Keratinocyte (primary cell): Measurements from ENCODE around the gene SKI. TPM values are rescaled to one million over a fixed set of nuclear protein-coding genes. Genes with fewer than 3 reads are reported as not detected.

Experiments used
- DNase-seq: peaks from one replicate; pipeline ENCODE4 v3.0.0-alpha.2; 2011; ENCODE audit warnings: low read depth, missing footprints, low spot score
- FAIRE-seq: peaks from 2 replicates; lab custom pipeline; 2011; peaks lifted over from hg19 to GRCh38; lab: Jason Lieb, UNC
- H2AFZ ChIP-seq: 2 replicates; pipeline ENCODE4 v1.6.0; 2012; ENCODE audit warnings: low read length, control low read depth, inconsistent platforms; ENCODE audit not compliant: control insufficient read depth
- H3K27ac ChIP-seq: 2 replicates; pipeline ENCODE4 v1.5.1; 2011; ENCODE audit warnings: low read length; ENCODE audit not compliant: control insufficient read depth, insufficient read depth
- H3K27me3 ChIP-seq: 3 replicates; pipeline ENCODE4 v1.6.0; 2011; ENCODE audit warnings: low read length; ENCODE audit not compliant: control insufficient read depth, insufficient read depth; ENCODE audit errors: extremely low read depth
- H3K36me3 ChIP-seq, 2 experiments: 2 replicates in 1 of 2; 3 replicates in 1 of 2; pipeline ENCODE4 v1.5.1; 2011; ENCODE audit warnings: low read length in 2 of 2, mild to moderate bottlenecking in 1 of 2; ENCODE audit not compliant: control insufficient read depth in 2 of 2, insufficient read depth in 2 of 2; ENCODE audit errors: extremely low read depth in 1 of 2
- H3K4me1 ChIP-seq: 3 replicates; pipeline ENCODE4 v1.5.1; 2011; ENCODE audit warnings: low read length; ENCODE audit not compliant: control insufficient read depth, insufficient read depth; ENCODE audit errors: extremely low read depth
- H3K4me2 ChIP-seq: 3 replicates; pipeline ENCODE4 v1.6.0; 2011; ENCODE audit warnings: low read depth, low read length; ENCODE audit not compliant: control insufficient read depth, insufficient read depth; ENCODE audit errors: extremely low read depth
- H3K4me3 ChIP-seq, 3 experiments: fragments of 200-600 bp in 1 of 3; sonication (generic) in 1 of 3; 2 replicates in 2 of 3; 3 replicates in 1 of 3; pipeline ENCODE4 v1.5.1; 2011 to 2016; ENCODE audit warnings: low read length in 3 of 3, mild to moderate bottlenecking in 3 of 3, control low read depth in 2 of 3, inconsistent platforms in 1 of 3, low read depth in 1 of 3, mixed read lengths in 1 of 3, mixed run types in 1 of 3, moderate library complexity in 1 of 3; ENCODE audit not compliant: control insufficient read depth in 2 of 3, insufficient read depth in 2 of 3; ENCODE audit errors: extremely low read depth in 1 of 3
- H3K79me2 ChIP-seq: 2 replicates; pipeline ENCODE4 v1.6.0; 2012; ENCODE audit warnings: low read length; ENCODE audit not compliant: control insufficient read depth, insufficient read depth
- H3K9ac ChIP-seq: 3 replicates; pipeline ENCODE4 v1.6.0; 2011; ENCODE audit warnings: low read length; ENCODE audit not compliant: control insufficient read depth, insufficient read depth; ENCODE audit errors: extremely low read depth
- H3K9me1 ChIP-seq: 3 replicates; pipeline ENCODE4 v1.6.0; 2011; ENCODE audit warnings: low read length; ENCODE audit not compliant: control insufficient read depth, insufficient read depth; ENCODE audit errors: extremely low read depth
- H3K9me3 ChIP-seq: 2 replicates; pipeline ENCODE4 v1.5.1; 2012; ENCODE audit warnings: low read depth, low read length; ENCODE audit not compliant: control insufficient read depth
- H4K20me1 ChIP-seq: 3 replicates; pipeline ENCODE4 v1.6.0; 2011; ENCODE audit warnings: low read length; ENCODE audit not compliant: control insufficient read depth, insufficient read depth; ENCODE audit errors: extremely low read depth
- CTCF ChIP-seq, 3 experiments: IDR thresholded peaks in 1 of 3; conservative IDR thresholded peaks in 1 of 3; optimal IDR thresholded peaks in 1 of 3; 2 replicates in 2 of 3; 3 replicates in 1 of 3; pipeline versions ENCODE3 to v1.5.1; 2011; ENCODE audit warnings: low read length in 3 of 3, mild to moderate bottlenecking in 3 of 3, moderate library complexity in 2 of 3, control low read depth in 1 of 3, inconsistent platforms in 1 of 3; ENCODE audit not compliant: insufficient read depth in 2 of 3; ENCODE audit errors: extremely low read depth in 1 of 3
- EZH2 ChIP-seq: IDR thresholded peaks from one replicate; pipeline ENCODE4 v1.6.1; 2012; ENCODE audit warnings: inconsistent platforms, mild to moderate bottlenecking, low read length, moderate library complexity
- dilution Hi-C: fragments of 300-500 bp; cut with MboI; formaldehyde crosslinking; loops from one replicate; pipeline ENCODE4 v1.7.0; 2020; ENCODE audit warnings: low sequenced_read_pairs; ENCODE audit not compliant: extremely low pct_ligation_motif_present
- polyA plus RNA-seq, 5 experiments: library from polyadenylated mRNA; depleted of rRNA in 3 of 5; stranded (reverse) in 3 of 5; stranded (forward) in 1 of 5; unstranded in 1 of 5; fragments of >200 nt; gene quantifications; 1 replicate in 1 of 5; 2 replicates in 3 of 5; 3 replicates in 1 of 5; pipeline versions ENCODE4 v1.2.1 to v1.2.3, GENCODE V29; 2011 to 2012; ENCODE audit warnings: missing spikeins in 2 of 5, low read depth in 1 of 5, low replicate concordance in 1 of 5

SKI gene
- polyA plus RNA-seq, 1 donor (not counting 4 experiments of a cell fraction or from before 2014, with no cell fraction given) = 4.8 TPM

GRCh38 chr1:2340086-2340917, 112.2 kb downstream of the SKI start:
- no peaks in the 10 kb centered on the region for H3K27me3 ChIP-seq
- H3K4me1 ChIP-seq = peaks cover 8% of the 10 kb centered on the region
- no peak for DNase-seq
- H3K9me1 ChIP-seq = no peaks in the 10 kb centered on the region
- H2AFZ ChIP-seq = no peak overlapping the region
- H3K4me3 ChIP-seq = no peak overlapping the region
- no peaks in the 10 kb centered on the region for H3K9me3 ChIP-seq
- no peaks in the 10 kb centered on the region for H3K79me2 ChIP-seq
- H4K20me1 ChIP-seq = no peaks in the 10 kb centered on the region
- H3K27ac ChIP-seq = no peak overlapping the region
- dilution Hi-C loops = no loop called here
- TF ChIP-seq EZH2 = no peak
- TF ChIP-seq CTCF (optimal IDR thresholded peaks at IDR 0.05 in 1 of 3, IDR thresholded peaks at IDR 0.05 in 1 of 3, conservative IDR thresholded peaks at IDR 0.05 in 1 of 3; ENCODE audit: extremely low read depth in 1 of 3, insufficient read depth in 2 of 3, low read length in 3 of 3) = no peak
- no peak overlapping the region for H3K9ac ChIP-seq
- no peak overlapping the region for H3K4me2 ChIP-seq
- no peaks in the 10 kb centered on the region for H3K36me3 ChIP-seq
- FAIRE-seq = no peak

- no peak for DNase-seq
- no peak overlapping the region for H3K4me3 ChIP-seq
- H3K4me1 ChIP-seq = peaks cover 8% of the 10 kb centered on the region
- H3K9me3 ChIP-seq = no peaks in the 10 kb centered on the region
- dilution Hi-C loops = no loop called here
- no peaks in the 10 kb centered on the region for H3K27me3 ChIP-seq
- no peak overlapping the region for H3K4me2 ChIP-seq
- no peaks in the 10 kb centered on the region for H3K36me3 ChIP-seq
- no peaks in the 10 kb centered on the region for H3K9me1 ChIP-seq
- H2AFZ ChIP-seq = no peak overlapping the region
- H3K9ac ChIP-seq = no peak overlapping the region
- FAIRE-seq = no peak
- H3K27ac ChIP-seq = no peak overlapping the region
- no peaks in the 10 kb centered on the region for H3K79me2 ChIP-seq
- no peaks in the 10 kb centered on the region for H4K20me1 ChIP-seq
- TF ChIP-seq CTCF (optimal IDR thresholded peaks at IDR 0.05 in 1 of 3, IDR thresholded peaks at IDR 0.05 in 1 of 3, conservative IDR thresholded peaks at IDR 0.05 in 1 of 3; ENCODE audit: extremely low read depth in 1 of 3, insufficient read depth in 2 of 3, low read length in 3 of 3) (no peak), EZH2 (no peak)
Measured at GRCh38 chr1:2340918-2341254, 112.8 kb downstream of the SKI start.
